H1 (cell line): ENCODE measurements around the gene COLEC11. TPM values are rescaled to one million over a fixed set of nuclear protein-coding genes. Genes with fewer than 3 reads are reported as not detected.

Experiments used
- CTCF ChIA-PET: fragments of 300-600 bp; sonication (Branson Sonifier 250); formaldehyde crosslinking; loops from one replicate; lab custom pipeline; 2021; ENCODE audit not compliant: partially characterized antibody; lab: Charles Lee
- POLR2A ChIA-PET: fragments of 300-600 bp; sonication (Branson Sonifier 250); formaldehyde crosslinking; loops from one replicate; lab custom pipeline; 2021; ENCODE audit warnings: inconsistent platforms; ENCODE audit not compliant: partially characterized antibody; lab: Charles Lee
- DNase-seq, 2 experiments: peaks; one replicate each; pipeline versions ENCODE4 v3.0.0 to v3.0.0-alpha.2; 2010 to 2022; ENCODE audit warnings: low spot score in 2 of 2, low read depth in 1 of 2, mixed read lengths in 1 of 2
- FAIRE-seq: peaks from 2 replicates; lab custom pipeline; 2011; peaks lifted over from hg19 to GRCh38; lab: Jason Lieb, UNC
- H2AFZ ChIP-seq: 2 replicates; pipeline ENCODE4 v1.8.1; 2012; ENCODE audit warnings: low read length, inconsistent platforms
- H2AK5ac ChIP-seq: 2 replicates; pipeline ENCODE4 v1.6.1; 2013; ENCODE audit warnings: low read depth, low read length
- H2BK120ac ChIP-seq: replicated peaks from 2 replicates; pipeline ENCODE3; 2013; ENCODE audit warnings: low read depth, low read length, inconsistent platforms
- H2BK12ac ChIP-seq: 2 replicates; pipeline ENCODE4 v1.6.1; 2013; ENCODE audit warnings: low read depth, low read length
- H2BK15ac ChIP-seq: 2 replicates; pipeline ENCODE4 v1.6.1; 2013; ENCODE audit warnings: low read length
- H2BK20ac ChIP-seq: 2 replicates; pipeline ENCODE4 v1.6.1; 2013; ENCODE audit warnings: low read length
- H2BK5ac ChIP-seq: 2 replicates; pipeline ENCODE4 v1.6.1; 2013; ENCODE audit warnings: low read depth, low read length
- H3K14ac ChIP-seq: 2 replicates; pipeline ENCODE4 v1.6.1; 2013; ENCODE audit warnings: inconsistent platforms; ENCODE audit not compliant: insufficient read length
- H3K18ac ChIP-seq: 2 replicates; pipeline ENCODE4 v1.6.1; 2013; ENCODE audit warnings: low read length; ENCODE audit errors: extremely low read depth
- H3K23ac ChIP-seq: 2 replicates; pipeline ENCODE4 v1.6.1; 2013; ENCODE audit warnings: inconsistent platforms; ENCODE audit not compliant: insufficient read length
- H3K23me2 ChIP-seq: 2 replicates; pipeline ENCODE4 v1.6.1; 2013; ENCODE audit warnings: low read depth, low read length
- H3K27ac ChIP-seq: 2 replicates; pipeline ENCODE4 v1.6.1; 2011; ENCODE audit warnings: low read depth, low read length, inconsistent platforms
- H3K27me3 ChIP-seq, 4 experiments: replicated peaks in 1 of 4; 1 replicate in 1 of 4; 2 replicates in 3 of 4; pipeline versions ENCODE4 v1.6.1 to v1.8.1; 2011 to 2013; ENCODE audit warnings: low read length in 3 of 4, mild to moderate bottlenecking in 3 of 4, inconsistent platforms in 2 of 4, mixed read lengths in 2 of 4, moderate library complexity in 1 of 4; ENCODE audit not compliant: control insufficient read depth in 3 of 4, insufficient read depth in 3 of 4; ENCODE audit errors: extremely low read depth in 1 of 4
- H3K36me3 ChIP-seq, 4 experiments: 2 replicates each; pipeline versions ENCODE4 v1.6.1 to v1.8.1; 2011 to 2013; ENCODE audit warnings: mild to moderate bottlenecking in 4 of 4, low read length in 3 of 4, moderate library complexity in 2 of 4, control low read depth in 1 of 4, inconsistent platforms in 1 of 4; ENCODE audit not compliant: insufficient read depth in 4 of 4, control insufficient read depth in 2 of 4
- H3K4ac ChIP-seq: replicated peaks from 2 replicates; pipeline ENCODE3; 2013; ENCODE audit warnings: low read length, low read depth, mixed read lengths, inconsistent platforms; ENCODE audit not compliant: insufficient read length
- H3K4me1 ChIP-seq, 4 experiments: replicated peaks in 1 of 4; 1 replicate in 1 of 4; 2 replicates in 3 of 4; pipeline versions ENCODE4 v1.6.1 to v1.8.1; 2011 to 2013; ENCODE audit warnings: low read length in 3 of 4, inconsistent platforms in 2 of 4, mixed read lengths in 1 of 4; ENCODE audit not compliant: insufficient read depth in 4 of 4, control insufficient read depth in 3 of 4
- H3K4me2 ChIP-seq, 2 experiments: 2 replicates each; pipeline versions ENCODE4 v1.6.1 to v1.8.1; 2011 to 2013; ENCODE audit warnings: low read depth in 2 of 2, low read length in 2 of 2, control low read depth in 1 of 2, inconsistent platforms in 1 of 2, mild to moderate bottlenecking in 1 of 2; ENCODE audit not compliant: insufficient read depth in 1 of 2
- H3K4me3 ChIP-seq, 4 experiments: fragments of 200-600, 300-600 bp in 1 of 4; sonication (generic), shearing (Covaris generic), sonication (Bioruptor Twin) in 1 of 4; 2 replicates each; pipeline versions ENCODE4 v1.5.1 to v1.8.1; 2011 to 2016; ENCODE audit warnings: low read length in 4 of 4, low read depth in 3 of 4, control low read depth in 2 of 4, inconsistent platforms in 2 of 4, mild to moderate bottlenecking in 2 of 4, mixed read lengths in 1 of 4, moderate library complexity in 1 of 4; ENCODE audit not compliant: insufficient read depth in 2 of 4; ENCODE audit errors: extremely low read depth in 1 of 4
- H3K56ac ChIP-seq: replicated peaks from 2 replicates; pipeline ENCODE3; 2013; ENCODE audit warnings: low read depth, mild to moderate bottlenecking, mixed read lengths, low read length, inconsistent platforms; ENCODE audit not compliant: insufficient read length
- H3K79me1 ChIP-seq: 2 replicates; pipeline ENCODE4 v1.6.1; 2013; ENCODE audit warnings: low read depth, low read length, control low read depth
- H3K79me2 ChIP-seq, 2 experiments: 2 replicates each; pipeline versions ENCODE4 v1.6.1 to v1.8.1; 2012 to 2013; ENCODE audit warnings: low read length in 2 of 2, mild to moderate bottlenecking in 2 of 2, inconsistent platforms in 1 of 2; ENCODE audit not compliant: insufficient read depth in 2 of 2, control insufficient read depth in 1 of 2
- H3K9ac ChIP-seq, 4 experiments: replicated peaks in 1 of 4; 1 replicate in 1 of 4; 2 replicates in 3 of 4; pipeline versions ENCODE4 v1.6.1 to v1.8.1; 2011 to 2013; ENCODE audit warnings: low read depth in 3 of 4, low read length in 3 of 4, control low read depth in 2 of 4, mild to moderate bottlenecking in 2 of 4, moderate library complexity in 2 of 4, inconsistent platforms in 1 of 4; ENCODE audit errors: extremely low read depth in 1 of 4
- H3K9me3 ChIP-seq, 2 experiments: 2 replicates each; pipeline versions ENCODE4 v1.6.1 to v1.8.1; 2012 to 2013; ENCODE audit warnings: mild to moderate bottlenecking in 2 of 2, moderate library complexity in 2 of 2, control low read depth in 1 of 2, inconsistent platforms in 1 of 2, low read depth in 1 of 2, low read length in 1 of 2, mixed read lengths in 1 of 2; ENCODE audit not compliant: insufficient read depth in 2 of 2
- H4K20me1 ChIP-seq, 2 experiments: replicated peaks in 1 of 2; 2 replicates each; pipeline versions ENCODE3 to v1.8.1; 2011 to 2013; ENCODE audit warnings: inconsistent platforms in 2 of 2, low read length in 2 of 2, mild to moderate bottlenecking in 1 of 2; ENCODE audit not compliant: insufficient read depth in 2 of 2, control insufficient read depth in 1 of 2
- H4K5ac ChIP-seq: 2 replicates; pipeline ENCODE4 v1.6.1; 2013; ENCODE audit warnings: low read length, low read depth, mixed read lengths, inconsistent platforms; ENCODE audit not compliant: insufficient read length
- H4K8ac ChIP-seq: 2 replicates; pipeline ENCODE4 v1.8.0; 2013; ENCODE audit warnings: mild to moderate bottlenecking, moderate library complexity, low read length, inconsistent platforms; ENCODE audit not compliant: insufficient read depth; ENCODE audit errors: extremely low read depth
- H4K91ac ChIP-seq: replicated peaks from 2 replicates; pipeline ENCODE3; 2013; ENCODE audit warnings: low read length, mixed read lengths, inconsistent platforms; ENCODE audit not compliant: insufficient read length
- GTF2F1 ChIP-seq: IDR thresholded peaks from 2 replicates; pipeline ENCODE4 v1.6.1; 2012; ENCODE audit warnings: low read depth, low read length, improper control_type of control experiment, borderline replicate concordance
- JUND ChIP-seq: IDR thresholded peaks from 2 replicates; pipeline ENCODE4 v1.6.1; 2011; ENCODE audit warnings: mild to moderate bottlenecking, improper control_type of control experiment, low read length
- POLR2AphosphoS5 ChIP-seq: IDR thresholded peaks from 2 replicates; pipeline ENCODE4 v1.6.1; 2011; ENCODE audit warnings: low read depth, low read length
- RAD21 ChIP-seq, 2 experiments: IDR thresholded peaks in 1 of 2; conservative IDR thresholded peaks in 1 of 2; 2 replicates each; pipeline ENCODE4 v1.6.1; 2011; ENCODE audit warnings: low read depth in 2 of 2, low read length in 2 of 2, improper control_type of control experiment in 1 of 2, inconsistent platforms in 1 of 2, mild to moderate bottlenecking in 1 of 2, moderate library complexity in 1 of 2
- RNF2 ChIP-seq: fragments of 200-900, 300-1000 bp; sonication (generic); IDR thresholded peaks from 2 replicates; pipeline ENCODE4 v1.7.1; 2016; ENCODE audit warnings: borderline replicate concordance, low read depth, mild to moderate bottlenecking, antibody characterized with exemption, low read length; ENCODE audit not compliant: poor library complexity, severe bottlenecking; ENCODE audit errors: missing control alignments
- SAP30 ChIP-seq: fragments of 300-600 bp; sonication (generic); IDR thresholded peaks from 2 replicates; pipeline ENCODE4 v1.7.1; 2012; ENCODE audit warnings: low read length, moderate library complexity, mild to moderate bottlenecking, inconsistent platforms; ENCODE audit not compliant: insufficient read depth, insufficient replicate concordance
- SIRT6 ChIP-seq: IDR thresholded peaks from one replicate; pipeline ENCODE4 v1.7.1; 2012; ENCODE audit warnings: low read length, inconsistent platforms
- TAF7 ChIP-seq: optimal IDR thresholded peaks from 2 replicates; pipeline ENCODE3; 2011; ENCODE audit warnings: low read depth, mild to moderate bottlenecking, inconsistent platforms, low read length, moderate library complexity, borderline replicate concordance
- WGBS, 2 experiments: shearing (Covaris generic) in 1 of 2; methylation state at CpG; one replicate each; pipeline versions ENCODE4 v1.1.6 to v1.1.7; 2013 to 2015; ENCODE audit warnings: low lambda C conversion rate in 2 of 2, mixed read lengths in 2 of 2, inconsistent platforms in 1 of 2, low coverage in 1 of 2, missing lambda C conversion rate in 1 of 2; ENCODE audit not compliant: insufficient replicate concordance in 2 of 2, insufficient coverage in 1 of 2, insufficient read length in 1 of 2; ENCODE audit errors: extremely low coverage in 1 of 2, missing lambda C conversion rate in 1 of 2; 5-methylcytosine and 5-hydroxymethylcytosine counted together
- polyA plus RNA-seq, 7 experiments: library from polyadenylated mRNA; depleted of rRNA in 3 of 7; stranded (reverse) in 5 of 7; unstranded in 2 of 7; fragments of >200 nt in 5 of 7; fragments of 200-250 nt in 2 of 7; gene quantifications; 1 replicate in 5 of 7; 2 replicates in 1 of 7; 4 replicates in 1 of 7; pipeline versions ENCODE4 v1.2.1 to v1.2.3, GENCODE V29; 2011 to 2013; ENCODE audit warnings: missing spikeins in 2 of 7, mixed read lengths in 2 of 7
- total RNA-seq: library from RNA; stranded (reverse); fragmentation: NEBNext Ultra II Directional; extraction: Animal tissue kit (Norgen Biotek cat#: 25700); gene quantifications from 2 replicates; pipeline ENCODE4 v1.2.1, GENCODE V29; 2021
- TF ChIP-seq, protein P1 (sequence below): IDR thresholded peaks from 2 replicates; pipeline ENCODE4 v1.6.1; 2012; ENCODE audit warnings: inconsistent platforms

Gene COLEC11
- total and polyA plus RNA-seq, 2 of the 8 experiments (the other 6 are each of a cell fraction or from before 2014, with no cell fraction given): 0.47 to 0.80 TPM

DNA sequence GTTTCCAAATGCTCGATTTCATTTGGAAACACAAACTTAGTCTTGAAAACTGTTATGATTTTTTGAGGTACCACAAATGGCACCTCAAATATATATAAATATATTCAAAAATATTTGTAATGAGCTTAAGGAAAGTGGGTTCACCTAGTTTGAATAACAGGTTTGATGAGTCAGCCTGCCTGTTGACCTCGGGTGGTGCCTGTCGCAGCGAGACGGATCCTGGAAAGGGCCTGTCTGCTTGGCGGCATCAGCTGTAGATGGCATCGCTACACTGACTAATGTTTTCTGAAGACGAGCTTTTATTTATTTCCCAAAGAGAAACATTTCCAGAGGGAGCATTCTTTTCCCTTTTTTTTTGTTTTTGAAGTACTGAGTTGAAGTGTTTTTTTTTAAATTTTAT is 70.0 kb downstream of the COLEC11 start:
- Histone ChIP-seq H3K18ac (no peak overlapping the region), H3K79me1 (no peaks in the 10 kb centered on the region), H3K4me3 (no peak overlapping the region), H4K8ac (no peak overlapping the region), H3K23me2 (no peaks in the 10 kb centered on the region; the same call in 1 of the 2 replicates), H2BK12ac (no peak overlapping the region), H3K56ac (no peak overlapping the region), H3K27me3 (no peaks in the 10 kb centered on the region), H2AFZ (no peak overlapping the region), H2BK120ac (no peak overlapping the region), H3K23ac (no peak overlapping the region), H3K4me1 (no peaks in the 10 kb centered on the region), H3K14ac (no peak overlapping the region), H2BK20ac (no peak overlapping the region), H2AK5ac (no peak overlapping the region), H3K4me2 (no peak overlapping the region), H3K27ac (no peak overlapping the region), H3K36me3 (no peaks in the 10 kb centered on the region), H2BK15ac (no peak overlapping the region), H3K9ac (no peak overlapping the region), H3K4ac (no peak overlapping the region), H2BK5ac (no peak overlapping the region), H3K79me2 (no peaks in the 10 kb centered on the region), H4K5ac (no peak overlapping the region), H3K9me3 (no peaks in the 10 kb centered on the region), H4K20me1 (no peaks in the 10 kb centered on the region), H4K91ac (no peak overlapping the region)
- TF ChIP-seq SIRT6 (no peak), SAP30 (no peak), TAF7 (no peak), RNF2 (no peak), POLR2AphosphoS5 (no peak), JUND (no peak), GTF2F1 (no peak), RAD21 (IDR thresholded peaks at IDR 0.05 in 1 of 2, conservative IDR thresholded peaks at IDR 0.05 in 1 of 2; ENCODE audit: low read depth in 2 of 2, low read length in 2 of 2) (no peak)
- TF ChIP-seq, protein P1, sequence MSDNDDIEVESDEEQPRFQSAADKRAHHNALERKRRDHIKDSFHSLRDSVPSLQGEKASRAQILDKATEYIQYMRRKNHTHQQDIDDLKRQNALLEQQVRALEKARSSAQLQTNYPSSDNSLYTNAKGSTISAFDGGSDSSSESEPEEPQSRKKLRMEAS: no peak
- WGBS, 2 experiments: 87% methylated on average over 8 of the region's 8 CpGs; no CpG with 5 or more reads in 1 of the 2 experiments
- ChIA-PET POLR2A (interaction anchor here (0.6 kb wide), 1 partner anchor 13 kb away, joined by 3 read pairs; no protein-coding TSS in a partner anchor), CTCF (interaction anchor here (0.7 to 1.0 kb wide), 4 partner anchors 8 to 231 kb away, joined by 3 to 4 read pairs (median 3); no protein-coding TSS in a partner anchor)
- DNase-seq: peak in 1 of 2 experiments; percentile 17
- FAIRE-seq: no peak
